ENCODE measurements around the gene RLBP1. TPM values are rescaled to one million over a fixed set of nuclear protein-coding genes. Genes with fewer than 3 reads are reported as not detected.

Gene RLBP1
- total and polyA plus RNA-seq, 2 experiments from 2014 or later: not detected

GRCh38 chr15:89248584-89248983 lies 27.2 kb upstream of the RLBP1 start (continued):
- TF ChIP-seq REST (IDR thresholded peaks at IDR 0.05; ENCODE audit: unreplicated experiment) (no peak), STAT1 (IDR thresholded peaks at IDR 0.05; ENCODE audit: unreplicated experiment) (no peak), EZH2 (IDR thresholded peaks at IDR 0.05; ENCODE audit: low read depth, unreplicated experiment) (no peak), JUNB (IDR thresholded peaks at IDR 0.05; ENCODE audit: unreplicated experiment) (no peak), ZNF114 (CRISPR knock-in tag; IDR thresholded peaks at IDR 0.05) (no peak), ZNF462 (CRISPR knock-in tag; IDR thresholded peaks at IDR 0.05) (no peak), POLR2AphosphoS5 (IDR thresholded peaks at IDR 0.05; ENCODE audit: low read depth) (no peak), CREB1 (CRISPR knock-in tag; IDR thresholded peaks at IDR 0.05; ENCODE audit: low read depth) (no peak)
